Prostate gland (tissue), 2 donors: ENCODE data around the gene SDF2.

Experiments
- POLR2A ChIP-seq: fragments of 450-650 bp; IDR thresholded peaks from one replicate; pipeline ENCODE4 v1.6.1; 2016; ENCODE audit warnings: antibody characterized with exemption, mild to moderate bottlenecking
- POLR2AphosphoS5 ChIP-seq: sonication (generic); formaldehyde crosslinking; IDR thresholded peaks from one replicate; pipeline ENCODE4 v1.6.1; 2017; ENCODE audit warnings: antibody characterized with exemption
- TF ChIP-seq, protein P1 (sequence below), 4 experiments: fragments of 200-600 bp in 2 of 4; fragments of 450-650 bp in 2 of 4; sonication (generic) in 2 of 4; IDR thresholded peaks; 1 replicate in 3 of 4; 2 replicates in 1 of 4; pipeline ENCODE4 v1.5.1; 2016 to 2019; ENCODE audit warnings: antibody characterized with exemption in 4 of 4, mild to moderate bottlenecking in 2 of 4, moderate library complexity in 2 of 4

DNA sequence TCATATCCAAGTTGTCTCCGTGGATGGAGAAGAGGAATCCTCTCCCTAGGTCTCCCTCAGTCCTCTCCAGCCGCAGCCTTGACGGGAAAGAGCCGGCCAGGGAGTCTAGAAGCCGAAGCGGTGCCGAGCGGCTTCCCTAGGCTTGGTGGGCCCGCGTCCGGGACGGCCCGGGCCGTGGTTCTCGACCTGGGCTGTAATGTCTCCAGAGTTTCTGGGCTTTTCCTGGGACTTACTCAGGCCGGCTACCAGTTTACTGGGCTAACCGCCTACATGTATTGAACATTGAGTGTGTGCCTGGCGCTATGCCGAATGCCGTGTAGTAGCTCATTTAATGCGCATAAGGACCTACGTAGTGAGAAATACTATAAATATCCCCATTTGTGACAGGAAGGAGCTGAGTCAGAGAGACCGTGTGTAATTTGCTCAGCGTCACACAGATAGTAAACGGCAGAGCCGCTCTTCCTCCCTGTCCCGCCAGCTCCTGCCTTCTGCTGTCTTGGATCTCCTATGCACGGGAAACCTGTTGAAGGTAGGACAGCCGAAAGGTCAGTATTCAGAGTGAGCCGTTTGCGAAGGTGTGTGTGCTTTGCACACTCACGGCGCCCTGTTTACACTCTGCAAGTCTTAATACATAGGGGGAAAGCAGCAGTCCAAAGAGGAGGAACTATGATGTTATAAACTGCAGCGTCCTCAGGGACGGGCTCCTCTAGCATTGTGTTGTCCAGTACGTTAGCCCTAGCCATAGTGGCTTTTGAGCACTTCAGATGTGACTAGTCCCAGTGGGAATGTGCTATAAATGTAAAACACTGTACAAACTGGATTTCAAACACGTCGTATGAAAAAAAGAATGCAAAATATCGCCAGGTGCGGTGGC, 62.2 kb downstream of the SDF2 start:
- TF ChIP-seq POLR2A (no peak), POLR2AphosphoS5 (peak; percentile 8)
- TF ChIP-seq, protein P1, sequence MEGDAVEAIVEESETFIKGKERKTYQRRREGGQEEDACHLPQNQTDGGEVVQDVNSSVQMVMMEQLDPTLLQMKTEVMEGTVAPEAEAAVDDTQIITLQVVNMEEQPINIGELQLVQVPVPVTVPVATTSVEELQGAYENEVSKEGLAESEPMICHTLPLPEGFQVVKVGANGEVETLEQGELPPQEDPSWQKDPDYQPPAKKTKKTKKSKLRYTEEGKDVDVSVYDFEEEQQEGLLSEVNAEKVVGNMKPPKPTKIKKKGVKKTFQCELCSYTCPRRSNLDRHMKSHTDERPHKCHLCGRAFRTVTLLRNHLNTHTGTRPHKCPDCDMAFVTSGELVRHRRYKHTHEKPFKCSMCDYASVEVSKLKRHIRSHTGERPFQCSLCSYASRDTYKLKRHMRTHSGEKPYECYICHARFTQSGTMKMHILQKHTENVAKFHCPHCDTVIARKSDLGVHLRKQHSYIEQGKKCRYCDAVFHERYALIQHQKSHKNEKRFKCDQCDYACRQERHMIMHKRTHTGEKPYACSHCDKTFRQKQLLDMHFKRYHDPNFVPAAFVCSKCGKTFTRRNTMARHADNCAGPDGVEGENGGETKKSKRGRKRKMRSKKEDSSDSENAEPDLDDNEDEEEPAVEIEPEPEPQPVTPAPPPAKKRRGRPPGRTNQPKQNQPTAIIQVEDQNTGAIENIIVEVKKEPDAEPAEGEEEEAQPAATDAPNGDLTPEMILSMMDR (IDR thresholded peaks at IDR 0.05): no peak
